ENCODE results near the gene OR2B2. TPM values are rescaled to one million over a fixed set of nuclear protein-coding genes. Genes with fewer than 3 reads are reported as not detected.

OR2B2 gene
- not detected in 2 replicates for total RNA-seq

DNA sequence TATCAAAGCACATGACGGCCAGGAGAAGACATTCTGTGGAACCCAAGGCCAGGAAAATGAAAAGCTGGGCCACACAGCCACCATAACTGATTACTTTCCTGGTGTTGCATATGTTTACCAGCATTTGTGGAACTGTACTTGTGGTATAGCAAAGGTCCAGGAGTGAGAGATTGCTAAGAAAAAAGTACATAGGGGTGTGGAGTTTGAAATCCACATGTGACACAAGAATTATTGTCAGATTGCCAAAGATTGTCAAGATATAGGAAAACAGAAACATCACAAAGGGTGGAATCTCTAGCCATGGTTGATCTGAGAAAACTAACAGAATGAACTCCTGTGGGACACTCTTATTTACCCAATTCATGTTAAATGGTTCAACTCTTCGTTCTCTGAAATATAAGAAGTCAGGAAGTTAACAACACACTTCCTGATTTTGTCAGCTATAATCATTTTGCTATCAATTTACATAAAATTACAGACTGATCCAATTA, at the start of gene OR2B2:
OR2B2 (minus strand) TSS at position 441 of the 491 bp plus-strand sequence; CDS start at position 364, 77 bp downstream.

DNA sequence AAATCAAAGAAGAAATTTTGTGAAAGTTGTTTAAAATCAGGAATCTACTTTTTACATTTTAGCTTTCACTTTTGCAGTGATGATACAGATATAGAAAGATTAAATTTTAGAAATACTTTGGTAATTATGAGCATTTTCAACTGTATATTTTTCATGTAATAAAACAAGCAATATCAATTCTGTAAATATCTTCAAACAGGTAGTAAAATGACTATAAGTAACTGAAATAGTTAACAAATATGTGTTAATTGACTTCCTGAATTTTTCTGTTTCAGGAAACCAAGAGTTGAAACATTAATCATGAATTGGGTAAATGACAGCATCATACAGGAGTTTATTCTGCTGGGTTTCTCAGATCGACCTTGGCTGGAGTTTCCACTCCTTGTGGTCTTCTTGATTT, 44.7 kb upstream of the OR2B2 start, which contains the start of gene OR2B6:
OR2B6 (plus strand) TSS at position 301 of the 400 bp plus-strand sequence; CDS start at position 301, 0 bp downstream.

Other genes with a start within 250 kb of the OR2B2 start
- gene OR2B6, start 44.8 kb upstream of the OR2B2 start, total RNA-seq, result not detected in 2 replicates
- 0.13 and 0.16 TPM in 2 replicates for gene ZNF165, start 168.2 kb upstream of the OR2B2 start, total RNA-seq
- gene ZSCAN16, start 212.2 kb upstream of the OR2B2 start, total RNA-seq, result 11.0 and 11.3 TPM in 2 replicates
- 7.1 and 21.9 TPM in 2 replicates for gene ZKSCAN8, start 229.5 kb upstream of the OR2B2 start, total RNA-seq